ENCODE measurements around the gene SPINK1. TPM values are rescaled to one million over a fixed set of nuclear protein-coding genes. Genes with fewer than 3 reads are reported as not detected.

Gene SPINK1
- total and polyA plus RNA-seq, 2 of the 4 experiments (the other 2 are of a cell fraction) = not detected

GRCh38 chr5:147818290-147818689 is 13.2 kb downstream of the SPINK1 start:
- no peak overlapping the region for H4K8ac ChIP-seq (ENCODE audit: low read depth in 2 of 2, low read length in 2 of 2)
- H3K18ac ChIP-seq (ENCODE audit: low read depth, low read length) = no peak overlapping the region
- no peaks in the 10 kb centered on the region for H3K79me1 ChIP-seq (ENCODE audit: low read depth in 1 of 2, low read length in 2 of 2)
- DNase-seq (no peak), ATAC-seq (ENCODE audit: low read depth) (no peak)
- dilution Hi-C loops (cut with HindIII; ENCODE audit: low sequenced_read_pairs, unreplicated experiment) = no loop called here
- H2BK120ac ChIP-seq (ENCODE audit: low read depth, low read length) = no peak overlapping the region
- H2BK15ac ChIP-seq (ENCODE audit: low read depth, low read length) = no peak overlapping the region
- no peaks in the 10 kb centered on the region for H4K20me1 ChIP-seq (ENCODE audit: insufficient read depth, low read length)
- in situ Hi-C loops (cut with MboI; ENCODE audit: low sequenced_read_pairs) = no loop called here
- H2AK5ac ChIP-seq (ENCODE audit: low read depth, low read length) = no peak overlapping the region
- H3K23ac ChIP-seq (ENCODE audit: low read depth, low read length) = no peak overlapping the region
- H3K4me2 ChIP-seq (ENCODE audit: low read depth, low read length) = no peak overlapping the region
- no peaks in the 10 kb centered on the region for H3K9me1 ChIP-seq (ENCODE audit: insufficient read depth, low read length)
- TF ChIP-seq RCOR1 (IDR thresholded peaks at IDR 0.05; ENCODE audit: insufficient replicate concordance, low read length) = no peak
- no peak for TF ChIP-seq USF2 (IDR thresholded peaks at IDR 0.05; ENCODE audit: low read depth, low read length)
- TF ChIP-seq ELK1 (IDR thresholded peaks at IDR 0.05; ENCODE audit: borderline replicate concordance, low read depth, low read length) = no peak
- no peak for TF ChIP-seq CEBPB (IDR thresholded peaks at IDR 0.05; ENCODE audit: low read depth, low read length)
- no peak overlapping the region for H3K27ac ChIP-seq (ENCODE audit: insufficient read depth, low read length)
- 17% methylated on average over 1 of the region's 1 CpG; no CpG with 5 or more reads in 1 of the 2 experiments for WGBS, 2 experiments (ENCODE audit: extremely low coverage in 2 of 2, insufficient read length in 1 of 2)
- no peaks in the 10 kb centered on the region for H3K4me1 ChIP-seq (ENCODE audit: control insufficient read depth, insufficient read depth, low read length)
- H3K4ac ChIP-seq (ENCODE audit: low read depth, low read length) = no peak overlapping the region
- H3K4me3 ChIP-seq (ENCODE audit: insufficient read depth, low read depth, low read length) = no peak overlapping the region
- no peaks in the 10 kb centered on the region for H3K36me3 ChIP-seq (ENCODE audit: control insufficient read depth, insufficient read depth, low read length)
- BruUV-seq (replicated peaks) = no TSS peak
- H3K9ac ChIP-seq (ENCODE audit: low read depth, low read length) = no peak overlapping the region
- H4K91ac ChIP-seq (ENCODE audit: insufficient read depth, low read depth, low read length) = no peak overlapping the region
- no peak overlapping the region for H2BK20ac ChIP-seq (ENCODE audit: low read depth, low read length)
- no peak overlapping the region for H2AFZ ChIP-seq (replicated peaks; ENCODE audit: low read length, poor library complexity)
- H2BK5ac ChIP-seq (ENCODE audit: low read depth, low read length, poor library complexity, severe bottlenecking) = no peak overlapping the region
- no peak overlapping the region for H4K5ac ChIP-seq (ENCODE audit: low read depth, low read length)
- no peaks in the 10 kb centered on the region for H3K27me3 ChIP-seq (ENCODE audit: control insufficient read depth, insufficient read depth, low read length)
- intact Hi-C loops (cut with micrococcal nuclease) = no loop called here
- no peak overlapping the region for H3K14ac ChIP-seq (replicated peaks; ENCODE audit: low read depth, low read length)
- no peaks in the 10 kb centered on the region for H3K9me3 ChIP-seq (ENCODE audit: control insufficient read depth, insufficient read depth, low read length)
- no peak overlapping the region for H3K56ac ChIP-seq (ENCODE audit: extremely low read depth, insufficient read depth, low read length)
- POLR2A ChIA-PET (ENCODE audit: unreplicated experiment) = no interaction called here
- no peak overlapping the region for H2AK9ac ChIP-seq (replicated peaks; ENCODE audit: low read depth, low read length, poor library complexity)
- CTCF ChIA-PET = no interaction called here
